Activated T-helper 9 cell treated with anti-CD3 and anti-CD28 coated beads, Interleukin-2, amount 50 U/mL, for 16 hours (primary cell): ENCODE data around the gene NPW.
A peak's percentile ranks its signal among the peaks of the same experiment; 100 is the strongest.
"Not testable (repeated sequence)": the region's sequence is repeated elsewhere in the genome, so short reads cannot be mapped to it uniquely, and the experiment has no call there.

Experiments used
- DNase-seq: peaks from one replicate; pipeline ENCODE4 v3.0.0-alpha.2; 2020; ENCODE audit warnings: low read depth

Gene NPW

GRCh38 chr16:2002406-2003230, 17.0 kb upstream of the NPW start:
- DNase-seq = no peak

- no peak for DNase-seq
These were observed 16.3 kb upstream of the NPW start for GRCh38 chr16:2003231-2003826.

- DNase-seq = peak; percentile 82
These were observed 15.6 kb upstream of the NPW start for GRCh38 chr16:2003827-2004641.

- DNase-seq = no peak
These were observed 14.6 kb upstream of the NPW start for GRCh38 chr16:2004795-2005517.

GRCh38 chr16:2005646-2006045, 13.9 kb upstream of the NPW start:
- no peak for DNase-seq

GRCh38 chr16:2006317-2006716, 13.3 kb upstream of the NPW start:
- DNase-seq = no peak

- DNase-seq = no peak
These were observed 12.3 kb upstream of the NPW start for GRCh38 chr16:2007081-2007836.

GRCh38 chr16:2008009-2008526, 11.5 kb upstream of the NPW start:
- no peak for DNase-seq

GRCh38 chr16:2008631-2009163, 10.9 kb upstream of the NPW start:
- DNase-seq = no peak

GRCh38 chr16:2009164-2009711, 10.3 kb upstream of the NPW start:
- no peak for DNase-seq

GRCh38 chr16:2009791-2010510, 9.6 kb upstream of the NPW start, which contains the start of gene ZNF598:
TSS of gene ZNF598 (minus strand) at chr16:2009821.
- peak; percentile 68 for DNase-seq

GRCh38 chr16:2011726-2012125, 7.9 kb upstream of the NPW start:
- not testable (repeated sequence) for DNase-seq

GRCh38 chr16:2013527-2013926, 6.1 kb upstream of the NPW start:
- no peak for DNase-seq

- DNase-seq = no peak
These were observed 4.3 kb upstream of the NPW start for GRCh38 chr16:2015117-2015946.

GRCh38 chr16:2015947-2016208, 3.7 kb upstream of the NPW start:
- no peak for DNase-seq

GRCh38 chr16:2016407-2016922, 3.1 kb upstream of the NPW start:
- no peak for DNase-seq

GRCh38 chr16:2019921-2020831, 591 bp downstream of the NPW start:
- DNase-seq = no peak

GRCh38 chr16:2022723-2023091, 3.1 kb downstream of the NPW start:
- DNase-seq = no peak
